PC-9 (cell line): ENCODE results near the gene FCER2. TPM values are rescaled to one million over a fixed set of nuclear protein-coding genes. Genes with fewer than 3 reads are reported as not detected.

Experiments used
- BruUV-seq: library from RNA; stranded (reverse); fragments of 400-500 nt; replicated peaks from 2 replicates; lab custom pipeline; 2021; lab: Mats Ljungman, UMichigan
- CTCF ChIA-PET: fragments of 300-600 bp; sonication (Branson Sonifier 250); formaldehyde crosslinking; loops from one replicate; lab custom pipeline; 2022; ENCODE audit warnings: antibody characterized with exemption; lab: Charles Lee
- POLR2A ChIA-PET: fragments of 300-600 bp; sonication (Branson Sonifier 250); formaldehyde crosslinking; loops from one replicate; lab custom pipeline; 2022; ENCODE audit warnings: antibody characterized with exemption; ENCODE audit not compliant: unreplicated experiment; lab: Charles Lee
- DNase-seq, 2 experiments: peaks; one replicate each; pipeline versions ENCODE4 v3.0.0 to v3.0.0-alpha.2; 2015 to 2022; ENCODE audit warnings: mixed read lengths in 1 of 2
- H2AFZ ChIP-seq: fragments of 200-600 bp; sonication (generic); 2 replicates; pipeline ENCODE4 v1.8.1; 2017; ENCODE audit warnings: antibody characterized with exemption
- H3F3A ChIP-seq: fragments of 200-600 bp; sonication (generic); 2 replicates; pipeline ENCODE4 v1.8.1; 2017; ENCODE audit warnings: antibody characterized with exemption, mild to moderate bottlenecking, low read depth; ENCODE audit not compliant: insufficient read depth
- H3K27ac ChIP-seq: fragments of 200-600 bp; sonication (generic); 2 replicates; pipeline ENCODE4 v1.6.1; 2016; ENCODE audit warnings: mixed run types
- H3K27me3 ChIP-seq: fragments of 200-600 bp; sonication (generic); 2 replicates; pipeline ENCODE4 v1.6.1; 2016; ENCODE audit warnings: low read depth, mixed run types; ENCODE audit not compliant: insufficient read depth
- H3K36me3 ChIP-seq: fragments of 200-600 bp; sonication (generic); 2 replicates; pipeline ENCODE4 v1.6.1; 2016; ENCODE audit warnings: low read depth, mixed run types
- H3K4me1 ChIP-seq: fragments of 200-600 bp; sonication (generic); replicated peaks from 2 replicates; pipeline ENCODE4 v1.6.1; 2016; ENCODE audit warnings: mixed run types; ENCODE audit not compliant: insufficient read depth
- H3K4me2 ChIP-seq: fragments of 200-600 bp; sonication (generic); 2 replicates; pipeline ENCODE4 v1.6.1; 2017; ENCODE audit warnings: mixed run types
- H3K4me3 ChIP-seq: fragments of 200-600 bp; sonication (generic); 2 replicates; pipeline ENCODE4 v1.6.1; 2016; ENCODE audit warnings: mixed run types
- H3K79me2 ChIP-seq: fragments of 200-600 bp; sonication (generic); 2 replicates; pipeline ENCODE4 v1.6.1; 2017; ENCODE audit warnings: low read depth, mixed run types
- H3K9me2 ChIP-seq: fragments of 200-600 bp; sonication (generic); 2 replicates; pipeline ENCODE4 v1.8.1; 2017; ENCODE audit warnings: mild to moderate bottlenecking; ENCODE audit not compliant: insufficient read depth
- H3K9me3 ChIP-seq: fragments of 200-600 bp; sonication (generic); 2 replicates; pipeline ENCODE4 v1.8.1; 2016; ENCODE audit warnings: low read depth; ENCODE audit not compliant: insufficient read depth
- H4K20me1 ChIP-seq: fragments of 200-600 bp; sonication (generic); 2 replicates; pipeline ENCODE4 v1.8.1; 2017; ENCODE audit not compliant: insufficient read depth
- EZH2 ChIP-seq: fragments of 200-600 bp; sonication (generic); IDR thresholded peaks from 2 replicates; pipeline ENCODE4 v1.8.0; 2017; ENCODE audit warnings: antibody characterized with exemption, low read depth
- intact Hi-C: fragments of 100-400 bp; cut with micrococcal nuclease; formaldehyde crosslinking; loops from one replicate; pipeline ENCODE4 v1.10.0; 2022; ENCODE audit not compliant: unreplicated experiment
- total RNA-seq: library from RNA; stranded (reverse); gene quantifications from 2 replicates; pipeline ENCODE4 v1.2.3, GENCODE V29; 2021
- TF ChIP-seq, protein P1 (sequence below): fragments of 200-600 bp; sonication (generic); conservative IDR thresholded peaks from 2 replicates; pipeline ENCODE4 v1.6.1; 2017; ENCODE audit warnings: mixed run types, antibody characterized with exemption, mild to moderate bottlenecking, moderate library complexity

FCER2 gene
- total RNA-seq, 1 experiment from 2014 or later: not detected

DNA sequence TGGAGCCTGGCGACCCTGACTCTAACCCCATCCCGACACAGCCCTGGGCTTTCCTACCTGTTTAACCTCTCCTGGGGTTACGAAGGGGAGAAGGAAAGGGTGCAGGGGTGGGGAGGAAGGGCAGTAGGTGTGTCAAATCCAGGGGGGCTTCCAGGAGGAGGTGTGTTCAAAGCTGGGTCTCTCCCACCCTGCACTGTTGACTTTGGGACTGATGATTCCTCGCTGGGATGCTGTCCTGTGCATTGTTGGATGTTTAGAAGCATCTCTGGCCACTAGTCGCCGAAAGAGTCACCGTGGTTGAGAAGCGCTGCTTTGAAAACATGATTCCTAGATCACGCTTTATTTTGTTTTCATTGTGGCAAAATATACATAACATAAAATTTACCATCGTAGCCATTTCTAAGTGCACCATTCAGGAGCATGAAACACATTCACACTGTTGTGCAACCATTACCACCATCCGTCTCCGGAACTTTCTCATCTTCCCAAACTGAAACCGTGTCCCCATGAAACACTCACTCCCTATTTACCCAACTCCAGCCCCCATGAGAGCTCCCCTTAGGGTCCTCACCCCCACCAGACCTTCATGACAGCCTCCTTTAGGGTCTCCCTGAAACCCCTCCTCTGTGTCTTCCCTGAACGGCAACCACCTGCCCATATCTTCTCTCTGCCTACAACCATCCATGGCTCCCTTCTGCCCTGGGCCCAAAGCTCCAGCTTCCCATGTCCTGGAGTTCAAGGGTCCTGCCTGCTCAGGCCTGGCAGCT is 4.4 kb upstream of the FCER2 start:
- intact Hi-C loops: no loop called here
- no peak overlapping the region for H2AFZ ChIP-seq
- H3K27me3 ChIP-seq: peaks cover 13% of the 10 kb centered on the region; the same call in 1 of the 2 replicates
- BruUV-seq: no TSS peak
- no peaks in the 10 kb centered on the region for H3K4me1 ChIP-seq
- H4K20me1 ChIP-seq: no peaks in the 10 kb centered on the region
- DNase-seq: no peak
- ChIA-PET CTCF (no interaction called here), POLR2A (no interaction called here)
- TF ChIP-seq, protein P1, sequence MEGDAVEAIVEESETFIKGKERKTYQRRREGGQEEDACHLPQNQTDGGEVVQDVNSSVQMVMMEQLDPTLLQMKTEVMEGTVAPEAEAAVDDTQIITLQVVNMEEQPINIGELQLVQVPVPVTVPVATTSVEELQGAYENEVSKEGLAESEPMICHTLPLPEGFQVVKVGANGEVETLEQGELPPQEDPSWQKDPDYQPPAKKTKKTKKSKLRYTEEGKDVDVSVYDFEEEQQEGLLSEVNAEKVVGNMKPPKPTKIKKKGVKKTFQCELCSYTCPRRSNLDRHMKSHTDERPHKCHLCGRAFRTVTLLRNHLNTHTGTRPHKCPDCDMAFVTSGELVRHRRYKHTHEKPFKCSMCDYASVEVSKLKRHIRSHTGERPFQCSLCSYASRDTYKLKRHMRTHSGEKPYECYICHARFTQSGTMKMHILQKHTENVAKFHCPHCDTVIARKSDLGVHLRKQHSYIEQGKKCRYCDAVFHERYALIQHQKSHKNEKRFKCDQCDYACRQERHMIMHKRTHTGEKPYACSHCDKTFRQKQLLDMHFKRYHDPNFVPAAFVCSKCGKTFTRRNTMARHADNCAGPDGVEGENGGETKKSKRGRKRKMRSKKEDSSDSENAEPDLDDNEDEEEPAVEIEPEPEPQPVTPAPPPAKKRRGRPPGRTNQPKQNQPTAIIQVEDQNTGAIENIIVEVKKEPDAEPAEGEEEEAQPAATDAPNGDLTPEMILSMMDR: no peak
- no peak for TF ChIP-seq EZH2
- H3K79me2 ChIP-seq: no peaks in the 10 kb centered on the region
- no peak overlapping the region for H3K4me3 ChIP-seq
- H3K36me3 ChIP-seq: no peaks in the 10 kb centered on the region
- H3K9me3 ChIP-seq: no peaks in the 10 kb centered on the region
- no peak overlapping the region for H3K27ac ChIP-seq
- H3K9me2 ChIP-seq: no peaks in the 10 kb centered on the region
- no peaks in the 10 kb centered on the region for H3F3A ChIP-seq
- no peak overlapping the region for H3K4me2 ChIP-seq

DNA sequence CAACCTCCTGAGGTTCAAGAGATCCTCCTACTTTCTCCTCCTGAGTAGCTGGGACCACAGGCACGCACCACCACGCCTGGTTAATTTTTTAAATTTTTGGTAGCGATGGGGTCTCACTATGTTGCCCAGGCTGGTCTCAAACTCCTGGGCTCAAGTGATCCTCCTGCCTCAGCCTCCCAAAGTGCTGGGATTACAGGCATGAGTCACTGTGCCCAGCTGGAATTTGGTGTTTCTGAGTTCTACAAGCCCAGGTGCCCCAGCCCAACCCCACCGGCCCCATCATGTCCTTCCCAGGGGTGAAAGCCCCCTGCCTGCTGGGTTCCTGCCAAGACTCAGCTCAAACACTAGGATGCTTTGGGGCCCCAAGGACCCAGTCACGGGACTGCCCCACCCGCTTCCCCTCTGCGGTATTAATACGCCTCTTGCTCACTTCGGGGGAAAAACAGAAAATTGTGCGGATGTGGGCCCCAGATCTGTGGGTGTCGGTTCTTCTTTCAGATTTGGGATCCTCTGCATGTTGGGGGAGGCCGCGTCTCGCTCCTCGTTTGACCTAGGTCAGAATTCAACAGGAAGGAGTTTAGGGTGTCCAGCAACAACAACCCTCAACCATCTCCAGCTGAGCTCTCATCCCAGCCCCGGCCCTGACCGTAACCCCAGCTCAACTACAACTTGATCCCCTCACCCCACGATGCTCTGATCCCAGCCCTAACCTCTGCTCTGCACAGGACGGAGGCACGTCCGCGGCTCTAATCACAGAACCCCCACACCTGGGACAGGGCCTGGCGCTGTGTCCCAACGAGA is 3.7 kb upstream of the FCER2 start:
- Histone ChIP-seq H4K20me1 (no peaks in the 10 kb centered on the region), H3K4me3 (no peak overlapping the region), H3F3A (no peaks in the 10 kb centered on the region), H2AFZ (no peak overlapping the region), H3K27me3 (peaks cover 13% of the 10 kb centered on the region; the same call in 1 of the 2 replicates), H3K9me3 (no peaks in the 10 kb centered on the region), H3K4me1 (no peaks in the 10 kb centered on the region), H3K79me2 (no peaks in the 10 kb centered on the region), H3K9me2 (no peaks in the 10 kb centered on the region), H3K4me2 (no peak overlapping the region), H3K36me3 (no peaks in the 10 kb centered on the region), H3K27ac (no peak overlapping the region)
- CTCF ChIA-PET: interaction anchor here (0.7 kb wide), 1 partner anchor 82 kb away, joined by 4 read pairs; no protein-coding TSS in a partner anchor
- no TSS peak for BruUV-seq
- TF ChIP-seq, protein P1: no peak
- no peak for TF ChIP-seq EZH2
- intact Hi-C loops: no loop called here
- POLR2A ChIA-PET: no interaction called here
- DNase-seq: no peak

DNA sequence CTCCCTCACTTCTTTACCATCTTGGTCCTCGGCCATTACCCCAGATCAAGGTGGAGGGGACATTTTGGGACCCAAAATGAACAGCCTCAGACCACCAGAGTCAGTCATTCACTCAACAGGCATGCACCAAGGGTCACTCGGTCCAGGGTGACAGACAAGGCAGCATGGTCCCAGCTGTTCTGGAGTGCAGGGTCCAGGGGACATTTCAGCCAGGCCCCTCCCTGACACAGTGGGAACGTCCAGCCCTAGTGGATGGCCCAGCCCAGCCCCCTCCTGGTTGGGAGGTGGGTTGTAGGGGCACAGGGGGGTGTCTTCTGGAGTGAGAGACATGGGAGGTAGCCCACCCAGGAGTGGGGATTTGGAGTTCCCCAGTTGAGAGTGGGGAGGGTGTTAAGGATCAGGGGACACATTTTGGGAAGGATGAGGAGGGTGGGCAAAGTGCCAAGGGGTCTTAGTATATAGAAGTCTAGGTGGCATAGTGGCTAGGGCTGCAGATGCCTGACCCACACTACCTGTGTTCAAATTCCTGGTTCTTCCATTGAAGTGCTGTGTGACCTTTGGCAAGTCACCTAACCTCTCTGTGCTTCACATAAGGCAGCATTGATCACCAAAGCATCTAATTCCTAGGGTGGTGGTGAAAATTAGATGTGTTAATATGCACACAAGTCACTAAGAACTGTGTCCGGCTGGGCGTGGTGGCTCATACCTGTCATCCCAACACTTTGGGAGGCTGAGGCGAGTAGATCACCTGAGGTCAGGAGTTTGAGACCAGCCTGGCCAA is 2.5 kb upstream of the FCER2 start:
- no peak overlapping the region for H3K4me2 ChIP-seq
- H3K27ac ChIP-seq: no peak overlapping the region
- intact Hi-C loops: no loop called here
- CTCF ChIA-PET: no interaction called here
- H3K79me2 ChIP-seq: no peaks in the 10 kb centered on the region
- no TSS peak for BruUV-seq
- POLR2A ChIA-PET: no interaction called here
- H2AFZ ChIP-seq: no peak overlapping the region
- H3K4me3 ChIP-seq: no peak overlapping the region
- peaks cover 7% of the 10 kb centered on the region; the same call in 1 of the 2 replicates for H3F3A ChIP-seq
- H3K36me3 ChIP-seq: no peaks in the 10 kb centered on the region
- TF ChIP-seq, protein P1: no peak
- TF ChIP-seq EZH2: no peak
- H4K20me1 ChIP-seq: no peaks in the 10 kb centered on the region
- H3K9me2 ChIP-seq: no peaks in the 10 kb centered on the region
- no peak for DNase-seq
- H3K4me1 ChIP-seq: no peaks in the 10 kb centered on the region
- no peaks in the 10 kb centered on the region for H3K9me3 ChIP-seq
- peaks cover 21% of the 10 kb centered on the region for H3K27me3 ChIP-seq
